GM12873 (cell line): ENCODE measurements around the gene CXCR4.

Experiments used
- CTCF ChIP-seq: IDR thresholded peaks from 2 replicates; pipeline ENCODE4 v1.5.1; 2012; ENCODE audit warnings: low read depth, mild to moderate bottlenecking, moderate library complexity, low read length, control low read depth; ENCODE audit not compliant: insufficient read depth; ENCODE audit errors: missing control alignments

Gene CXCR4

DNA sequence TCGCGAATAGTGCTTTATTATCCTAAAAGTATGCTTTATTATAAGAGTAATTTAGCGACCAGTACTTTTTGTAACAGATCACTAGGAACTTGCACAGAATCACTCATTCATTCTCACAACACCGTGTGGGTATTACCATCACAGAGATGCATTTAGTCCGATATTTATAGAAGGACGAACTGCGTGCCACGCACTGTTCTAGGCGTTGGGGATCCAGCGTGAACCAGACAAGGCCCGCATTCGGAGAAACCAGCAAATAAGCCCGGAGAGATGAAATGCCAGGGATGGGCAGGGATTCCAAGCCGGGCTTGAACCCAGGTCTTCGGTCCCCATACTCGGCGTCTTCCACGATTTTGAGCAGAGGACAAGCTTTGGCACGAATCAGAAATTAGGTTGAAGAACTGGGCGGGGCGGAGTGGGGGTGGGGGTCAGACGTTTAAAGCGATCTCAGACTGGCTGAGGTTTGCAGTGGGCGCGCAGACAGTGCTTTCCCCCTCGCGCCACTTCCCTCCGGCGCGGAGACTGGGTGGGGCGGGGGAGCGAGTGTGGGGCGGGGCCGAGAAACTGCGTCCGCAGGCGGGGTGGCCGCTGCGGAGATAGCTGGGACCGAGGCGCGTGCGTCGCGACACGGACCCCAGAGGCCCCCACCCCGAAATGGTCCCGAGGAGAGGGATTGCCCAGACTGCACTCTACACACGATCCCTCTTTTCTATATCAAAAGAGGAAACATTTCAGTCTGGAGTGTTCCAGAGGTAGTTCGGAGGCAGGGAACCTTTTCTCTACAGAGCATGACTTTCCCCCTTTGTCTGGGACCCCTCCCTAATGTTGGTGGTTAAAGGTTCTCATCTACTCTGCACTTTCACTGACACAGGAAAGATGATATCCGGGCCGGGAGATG, 1.1 kb upstream of the CXCR4 start:
- TF ChIP-seq CTCF, result no peak

DNA sequence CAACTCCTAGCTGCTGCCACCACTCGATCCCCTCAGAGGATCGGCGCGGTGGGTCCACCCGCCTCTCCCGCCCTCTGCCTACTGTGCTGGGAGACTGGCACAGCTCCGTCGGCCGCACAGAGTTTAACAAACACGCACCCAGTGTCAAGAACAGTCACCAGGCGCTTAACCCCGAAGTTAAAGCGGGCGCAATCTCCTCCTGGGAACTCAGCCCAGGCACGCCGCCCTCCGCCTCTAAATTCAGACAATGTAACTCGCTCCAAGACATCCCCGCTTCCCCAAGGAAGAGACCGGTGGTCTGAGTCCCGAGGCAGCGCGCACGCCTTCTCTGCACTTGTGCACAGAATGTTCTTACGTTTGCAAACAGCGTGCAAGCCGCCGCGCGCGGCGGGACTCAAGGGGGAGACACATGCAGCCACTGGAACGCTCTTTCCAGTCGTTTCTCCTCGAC, 533 bp downstream of the CXCR4 start:
- peak; percentile 18 for TF ChIP-seq CTCF

DNA sequence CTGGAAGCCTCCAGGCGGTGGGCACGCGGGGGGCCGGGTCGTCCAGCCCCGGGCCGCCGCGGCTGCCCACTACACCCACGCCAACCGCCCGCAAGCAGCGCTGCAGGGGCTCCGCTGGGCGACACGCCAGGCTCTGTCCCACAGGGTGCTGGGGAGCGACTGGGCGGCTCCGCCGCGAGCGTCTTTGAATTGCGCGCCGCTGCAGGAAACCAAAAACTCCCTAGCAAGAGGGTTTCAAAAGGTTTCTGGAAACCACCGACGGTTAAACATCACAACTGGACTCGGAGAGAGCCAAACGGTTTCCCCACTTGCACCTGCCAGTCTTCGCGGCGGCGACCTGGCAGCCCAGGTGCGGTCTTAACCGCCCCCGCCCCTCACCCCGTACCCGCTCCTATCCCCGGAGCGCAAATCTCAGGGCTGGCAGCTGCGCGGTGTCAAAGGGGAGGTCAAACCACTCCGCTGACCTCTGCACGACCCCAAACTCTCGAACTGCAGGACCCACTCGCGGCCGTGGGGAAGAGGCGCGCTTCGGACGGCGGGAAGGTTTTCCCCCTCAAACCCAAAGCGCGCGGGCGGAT, 1.0 kb downstream of the CXCR4 start:
- no peak for TF ChIP-seq CTCF

DNA sequence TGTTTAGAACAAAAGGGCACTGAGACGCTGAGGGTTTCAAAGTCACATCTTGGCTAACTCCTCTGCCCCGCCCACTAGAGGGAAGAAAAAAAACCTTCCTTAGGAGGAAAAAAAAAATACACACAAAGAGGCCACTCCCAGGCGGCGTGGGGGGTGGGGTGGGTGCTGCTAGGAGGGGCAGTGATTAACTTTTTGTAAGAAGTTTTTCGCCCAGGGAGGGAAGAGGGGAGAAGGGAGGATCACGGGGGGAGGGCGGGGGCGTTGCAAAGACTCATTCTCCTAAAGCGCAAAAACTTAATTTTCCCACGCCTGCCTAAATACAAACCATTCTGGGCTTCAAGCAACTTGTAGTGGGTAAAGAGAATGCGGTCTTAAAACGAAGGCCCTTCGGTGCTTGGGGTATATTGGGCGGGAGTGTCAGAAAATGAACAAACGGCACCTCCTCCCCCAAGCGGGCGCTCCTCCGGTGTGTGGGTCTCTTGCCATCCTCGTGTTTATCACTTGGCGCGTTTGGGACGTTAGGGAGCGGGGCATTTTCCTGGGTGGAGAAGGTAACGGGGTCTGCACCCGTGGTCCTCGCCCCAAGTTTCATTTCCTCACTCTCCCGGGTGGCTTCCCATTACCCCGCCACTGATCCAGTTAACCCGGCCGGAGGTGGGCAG, 1.7 kb downstream of the CXCR4 start:
- no peak for TF ChIP-seq CTCF

DNA sequence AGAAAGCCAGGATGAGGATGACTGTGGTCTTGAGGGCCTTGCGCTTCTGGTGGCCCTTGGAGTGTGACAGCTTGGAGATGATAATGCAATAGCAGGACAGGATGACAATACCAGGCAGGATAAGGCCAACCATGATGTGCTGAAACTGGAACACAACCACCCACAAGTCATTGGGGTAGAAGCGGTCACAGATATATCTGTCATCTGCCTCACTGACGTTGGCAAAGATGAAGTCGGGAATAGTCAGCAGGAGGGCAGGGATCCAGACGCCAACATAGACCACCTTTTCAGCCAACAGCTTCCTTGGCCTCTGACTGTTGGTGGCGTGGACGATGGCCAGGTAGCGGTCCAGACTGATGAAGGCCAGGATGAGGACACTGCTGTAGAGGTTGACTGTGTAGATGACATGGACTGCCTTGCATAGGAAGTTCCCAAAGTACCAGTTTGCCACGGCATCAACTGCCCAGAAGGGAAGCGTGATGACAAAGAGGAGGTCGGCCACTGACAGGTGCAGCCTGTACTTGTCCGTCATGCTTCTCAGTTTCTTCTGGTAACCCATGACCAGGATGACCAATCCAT, 2.7 kb downstream of the CXCR4 start:
- TF ChIP-seq CTCF, result no peak

DNA sequence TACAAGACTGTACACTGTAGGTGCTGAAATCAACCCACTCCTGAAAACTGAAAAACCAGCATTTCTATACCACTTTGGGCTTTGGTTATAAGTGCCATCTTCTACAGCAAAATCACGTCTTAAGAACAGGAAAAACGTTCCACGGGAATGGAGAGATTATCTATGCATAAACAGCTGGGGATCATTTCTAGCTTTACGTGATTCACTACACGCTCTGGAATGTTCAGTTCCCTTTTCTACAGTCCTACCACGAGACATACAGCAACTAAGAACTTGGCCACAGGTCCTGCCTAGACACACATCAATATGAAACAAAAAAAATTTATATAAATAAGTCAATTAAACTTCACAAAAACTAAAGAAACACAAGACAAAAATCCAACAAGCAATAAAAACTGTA, 3.6 kb downstream of the CXCR4 start:
- TF ChIP-seq CTCF, result no peak
